NCI-H1436 treated with DMSO at 0.1 percent for 48 hours (cell line): ENCODE measurements around the gene ZBTB47.

Source experiments
- DNase-seq: peaks from one replicate; lab custom pipeline; 2025; lab: John Stamatoyannopoulos, UW

ZBTB47 gene

DNA sequence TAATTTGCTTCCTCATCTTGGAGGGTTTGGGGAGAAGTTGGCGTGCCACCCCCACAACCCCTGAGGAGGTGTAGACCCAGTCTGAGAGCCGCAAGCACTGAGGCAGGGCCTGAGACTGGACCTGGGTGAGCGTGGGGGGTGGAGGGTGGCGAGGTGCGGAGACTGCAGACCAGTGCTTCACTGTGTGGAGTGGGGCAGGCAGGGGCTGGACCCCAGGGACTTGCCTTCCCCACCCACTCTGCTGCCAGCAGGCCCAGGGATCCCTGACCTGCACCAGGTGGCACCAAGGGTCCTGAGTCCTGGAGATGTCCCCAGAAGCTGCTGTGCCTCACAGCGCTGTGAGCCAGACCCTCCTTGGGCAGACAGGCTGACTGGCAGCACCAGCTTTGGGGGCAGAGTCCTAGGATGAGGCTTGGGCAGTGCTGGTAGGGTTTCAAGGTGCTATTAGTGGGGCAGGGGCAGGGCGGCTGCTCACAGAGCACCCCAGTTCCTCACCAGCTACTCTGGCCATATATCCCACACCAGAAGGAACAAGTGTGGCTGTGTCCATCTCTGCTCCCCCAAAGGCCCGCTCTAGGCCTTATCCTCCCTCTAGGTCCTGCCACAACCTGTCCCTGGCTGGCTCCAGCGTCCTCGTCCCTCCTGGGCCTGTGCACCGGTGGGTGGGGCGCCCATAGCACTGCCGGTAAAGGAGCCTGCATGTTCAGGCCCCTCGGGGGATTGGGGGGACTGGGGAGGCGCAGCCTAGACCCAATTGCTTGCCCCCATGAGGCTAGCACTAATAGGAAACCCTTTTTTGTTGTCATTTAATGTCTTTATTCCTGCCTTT, 11.8 kb downstream of the ZBTB47 start:
- no peak for DNase-seq

DNA sequence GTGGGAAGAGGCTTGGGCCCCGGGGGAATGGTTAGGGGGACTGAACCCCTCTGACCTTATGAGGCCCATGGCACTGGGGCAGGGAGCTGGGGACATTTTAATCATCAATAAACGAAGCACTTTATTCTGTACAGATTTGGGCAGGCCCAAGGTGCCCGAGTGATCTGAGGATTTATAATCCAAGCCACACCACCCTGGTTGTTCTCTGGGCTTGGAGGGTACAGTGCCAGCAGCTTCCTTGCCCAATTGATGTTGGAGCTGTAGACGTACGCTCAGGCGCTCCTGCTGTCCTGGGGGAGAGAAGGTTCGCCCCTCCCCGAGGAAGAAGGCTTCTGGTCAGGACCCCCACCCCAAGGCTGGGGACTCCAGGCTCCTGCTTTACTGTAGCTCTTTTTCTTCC, 12.5 kb downstream of the ZBTB47 start:
- DNase-seq, result no peak

DNA sequence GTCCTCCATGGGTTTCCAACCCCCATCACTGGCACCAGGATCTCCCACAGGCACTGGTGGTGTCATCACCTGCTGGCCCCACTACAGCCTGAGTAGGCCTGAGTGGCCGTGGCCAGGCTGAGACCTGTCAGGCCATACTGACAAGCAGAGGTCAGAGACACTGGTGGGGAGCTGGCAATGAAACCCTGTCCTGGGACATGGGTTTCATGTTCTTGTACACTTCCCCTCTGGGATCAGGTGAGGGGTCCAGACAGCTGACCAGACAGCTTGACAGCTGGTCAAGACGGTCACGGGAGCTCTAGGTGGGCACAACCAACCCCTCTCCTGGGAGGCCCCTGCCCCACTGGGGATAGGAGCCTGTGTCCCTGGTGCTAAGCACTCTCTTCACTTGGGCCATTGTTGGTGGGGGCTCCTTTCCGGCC, 13.1 kb downstream of the ZBTB47 start:
- DNase-seq, result no peak

DNA sequence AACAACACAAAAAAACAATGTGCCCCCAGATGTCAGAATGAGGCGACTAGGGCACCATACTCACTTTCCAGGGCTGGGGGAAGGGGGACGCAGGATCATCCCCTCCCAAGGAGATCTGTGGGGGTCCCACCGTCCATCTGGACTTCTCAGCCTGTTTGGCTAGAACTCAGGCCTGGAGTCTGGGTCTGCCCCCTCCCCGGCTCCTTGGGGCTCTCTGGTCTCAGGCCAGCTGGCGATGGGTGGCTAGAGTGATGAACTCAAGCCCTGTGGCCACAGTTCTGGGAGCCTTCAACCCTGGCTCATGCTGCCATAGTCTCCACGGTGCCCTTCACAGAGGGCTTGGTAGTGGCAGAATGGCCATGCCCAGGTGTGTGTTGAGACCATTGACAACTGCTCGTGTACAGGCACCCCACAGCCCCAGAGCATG, 13.6 kb downstream of the ZBTB47 start:
- no peak for DNase-seq

DNA sequence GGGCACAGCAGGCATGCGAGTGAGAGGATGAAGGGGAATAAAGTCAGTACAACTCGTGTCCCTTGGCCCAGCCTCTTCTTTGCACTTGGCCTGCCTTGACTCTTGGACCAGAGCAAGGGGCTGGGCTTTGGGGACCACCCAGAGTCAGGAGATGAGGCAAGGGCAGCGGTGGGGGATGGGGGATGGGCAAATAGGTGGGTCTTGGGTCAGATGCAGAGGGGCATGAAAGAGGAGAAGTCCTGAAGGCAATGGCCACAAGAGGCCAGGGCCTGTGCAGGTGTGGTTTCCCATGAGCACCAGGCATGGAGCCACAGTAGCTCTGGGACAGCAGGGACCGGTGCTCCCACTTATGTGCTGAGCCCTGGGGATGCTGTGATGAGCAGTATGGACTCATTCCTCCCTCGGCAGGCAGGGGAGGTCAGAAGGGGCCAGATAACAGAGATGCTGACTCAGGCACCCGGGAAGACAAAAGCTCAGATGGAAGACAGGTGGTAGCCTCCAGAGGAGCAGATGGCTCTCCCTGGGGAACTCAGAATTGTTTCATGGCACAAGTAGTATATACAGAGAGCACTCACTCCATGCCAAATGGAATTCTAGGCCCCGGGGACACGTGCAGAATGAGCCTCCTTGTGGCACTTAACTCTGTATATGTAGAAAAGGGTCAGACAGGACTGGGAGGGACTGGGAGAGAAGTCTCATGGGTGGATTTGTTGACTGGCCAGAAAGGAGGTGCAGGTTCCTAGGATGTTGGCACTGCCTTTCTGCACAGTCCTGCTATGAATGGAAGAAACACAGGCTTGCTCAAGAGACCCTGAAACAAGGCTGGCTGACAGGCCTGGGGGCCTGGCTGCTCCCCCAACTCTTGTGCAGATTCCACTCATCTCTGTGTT, 14.3 kb downstream of the ZBTB47 start:
- no peak for DNase-seq

DNA sequence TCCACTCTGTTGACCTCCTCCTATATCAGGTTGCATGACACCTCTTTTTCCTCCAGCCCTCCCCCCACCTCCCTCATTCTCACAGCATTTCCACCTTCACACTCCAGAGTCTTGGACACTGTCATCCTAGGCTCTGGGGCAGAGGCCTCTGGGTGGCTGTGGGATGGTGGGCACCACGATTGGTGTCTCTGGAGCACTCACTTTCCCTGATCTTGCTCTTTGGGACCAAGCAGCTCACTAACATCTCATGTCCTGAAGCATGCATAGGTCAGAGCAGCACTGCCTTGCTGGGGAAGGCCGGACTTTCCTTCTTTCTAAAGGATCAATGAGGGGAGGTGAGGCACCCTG, 14.9 kb downstream of the ZBTB47 start:
- no peak for DNase-seq

DNA sequence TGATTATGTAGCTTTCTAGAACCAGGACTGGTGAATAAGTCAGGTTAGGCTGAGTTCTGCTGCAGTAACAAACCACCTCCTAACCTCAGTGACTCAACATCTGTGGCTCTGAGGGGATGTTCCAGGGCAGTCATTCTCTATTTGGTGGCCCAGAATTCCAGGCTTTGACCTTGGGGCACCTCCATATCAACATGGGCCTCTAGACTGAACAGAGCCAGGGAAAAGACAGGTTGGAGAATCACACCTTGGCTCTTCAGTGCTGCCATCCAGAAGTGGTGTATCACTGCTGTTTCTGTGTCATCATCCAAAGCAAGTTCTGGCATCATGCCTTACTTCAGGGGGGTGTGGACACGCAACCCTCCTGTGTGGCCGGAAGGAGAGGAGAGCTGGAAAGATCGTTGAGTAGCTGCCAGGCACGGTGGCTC, 15.3 kb downstream of the ZBTB47 start:
- no peak for DNase-seq

DNA sequence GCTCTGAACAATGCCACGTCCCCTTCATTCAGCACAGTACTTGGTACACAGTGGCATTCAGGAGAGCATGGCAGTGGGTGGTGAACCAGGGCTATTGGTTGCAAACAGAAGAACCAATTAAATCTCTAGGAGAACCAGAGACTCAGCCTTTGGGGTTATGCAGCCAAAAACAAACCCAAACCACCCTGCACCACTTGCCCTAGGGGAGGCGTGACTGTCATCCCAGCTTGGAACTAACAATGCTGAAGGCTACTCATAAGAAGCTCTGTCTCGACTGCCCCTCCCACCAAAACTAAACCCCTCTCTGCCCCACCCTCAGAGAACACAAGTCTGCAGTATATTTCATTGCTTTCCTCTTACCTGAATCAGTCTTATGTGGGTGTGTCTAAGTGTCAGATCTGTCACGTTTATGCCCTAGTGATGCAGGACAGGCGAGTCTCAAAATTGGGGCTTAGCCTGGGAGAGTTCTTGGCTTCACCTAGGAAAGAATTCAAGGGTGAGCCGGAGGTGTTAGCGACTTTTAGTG, 16.6 kb downstream of the ZBTB47 start:
- DNase-seq, result no peak

DNA sequence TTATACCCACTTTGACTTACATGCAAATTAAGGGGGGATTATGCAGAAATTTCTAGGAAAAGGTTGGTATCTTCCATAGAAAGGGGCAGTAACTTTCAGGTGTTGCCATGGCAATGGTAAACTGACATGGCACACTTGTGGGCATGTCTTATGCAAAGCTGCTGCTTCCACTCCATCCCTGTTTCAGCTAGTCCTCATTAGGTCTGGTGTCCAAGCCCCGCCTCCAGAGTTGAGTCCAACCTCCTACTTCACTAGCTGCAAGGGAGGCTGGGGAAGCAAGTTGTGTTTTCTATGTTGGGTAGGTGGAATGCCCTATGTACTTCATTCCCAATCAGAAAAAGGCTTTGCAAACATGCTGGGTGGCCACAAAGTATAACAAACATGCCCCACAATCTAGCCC, 17.2 kb downstream of the ZBTB47 start:
- DNase-seq, result no peak

GRCh38 chr3:42672515-42672914, 19.0 kb downstream of the ZBTB47 start:
- no peak for DNase-seq

GRCh38 chr3:42673082-42673481, 19.6 kb downstream of the ZBTB47 start:
- no peak for DNase-seq

DNA sequence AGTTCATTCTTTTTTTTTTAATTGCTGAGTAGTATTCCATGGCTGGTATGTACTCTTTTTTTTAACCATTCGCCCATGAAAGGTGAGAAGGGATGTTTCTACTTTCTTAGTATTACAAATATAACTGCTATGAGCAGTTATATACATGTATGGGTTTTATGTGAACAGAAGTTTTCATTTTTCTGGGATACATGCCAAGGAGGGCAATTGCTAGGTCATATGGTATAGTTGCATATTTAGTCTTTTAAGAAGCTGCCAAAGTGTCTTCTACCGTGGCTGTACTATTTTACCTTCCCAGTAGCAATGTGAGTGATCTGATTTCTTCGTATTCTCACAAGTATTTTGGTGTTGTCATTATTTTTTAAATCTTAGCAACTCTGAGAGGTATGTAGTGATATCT, 20.6 kb downstream of the ZBTB47 start:
- DNase-seq, result no peak

DNA sequence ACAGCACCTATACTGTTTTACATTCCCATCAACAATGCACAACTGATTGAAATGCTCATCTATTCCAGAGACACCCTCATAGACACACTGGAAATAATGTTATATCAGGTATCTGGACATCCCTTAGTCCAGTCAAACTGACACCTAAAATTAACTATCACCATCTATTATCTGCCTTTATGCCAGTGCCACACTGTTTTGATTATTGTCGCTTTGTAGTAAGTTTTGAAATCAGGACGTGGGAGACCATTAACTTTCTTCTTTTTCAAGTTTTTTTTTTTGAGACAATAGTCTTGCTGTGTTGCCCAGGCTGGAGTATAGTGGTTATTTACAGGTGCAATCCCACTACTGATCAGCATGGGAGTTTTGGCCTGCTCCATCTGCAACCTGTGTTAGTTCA, 22.4 kb downstream of the ZBTB47 start:
- no peak for DNase-seq

DNA sequence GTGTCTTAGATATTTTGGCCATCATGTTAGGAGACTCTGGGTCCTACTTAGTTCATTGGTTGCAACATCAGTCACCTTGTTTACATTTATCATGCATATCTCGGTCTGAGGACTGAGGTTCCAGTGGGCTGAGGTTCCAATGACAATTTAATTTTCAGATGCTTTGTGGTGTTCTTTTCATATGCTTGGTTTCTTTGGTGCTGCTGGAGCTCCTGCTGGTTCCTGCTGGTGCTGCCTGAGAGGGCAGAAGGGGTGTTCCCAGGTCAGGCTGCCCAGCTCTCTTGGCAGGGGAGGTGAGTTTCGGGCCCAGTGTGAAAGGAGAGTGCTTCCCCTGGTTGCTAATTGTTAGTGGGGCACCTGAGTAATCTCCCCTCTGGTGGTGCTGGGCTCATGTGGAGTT, 24.9 kb downstream of the ZBTB47 start:
- DNase-seq, result no peak

GRCh38 chr3:42680271-42680670, 26.8 kb downstream of the ZBTB47 start:
- no peak for DNase-seq

- DNase-seq, result no peak
Observed at GRCh38 chr3:42680806-42681205, 27.3 kb downstream of the ZBTB47 start.

DNA sequence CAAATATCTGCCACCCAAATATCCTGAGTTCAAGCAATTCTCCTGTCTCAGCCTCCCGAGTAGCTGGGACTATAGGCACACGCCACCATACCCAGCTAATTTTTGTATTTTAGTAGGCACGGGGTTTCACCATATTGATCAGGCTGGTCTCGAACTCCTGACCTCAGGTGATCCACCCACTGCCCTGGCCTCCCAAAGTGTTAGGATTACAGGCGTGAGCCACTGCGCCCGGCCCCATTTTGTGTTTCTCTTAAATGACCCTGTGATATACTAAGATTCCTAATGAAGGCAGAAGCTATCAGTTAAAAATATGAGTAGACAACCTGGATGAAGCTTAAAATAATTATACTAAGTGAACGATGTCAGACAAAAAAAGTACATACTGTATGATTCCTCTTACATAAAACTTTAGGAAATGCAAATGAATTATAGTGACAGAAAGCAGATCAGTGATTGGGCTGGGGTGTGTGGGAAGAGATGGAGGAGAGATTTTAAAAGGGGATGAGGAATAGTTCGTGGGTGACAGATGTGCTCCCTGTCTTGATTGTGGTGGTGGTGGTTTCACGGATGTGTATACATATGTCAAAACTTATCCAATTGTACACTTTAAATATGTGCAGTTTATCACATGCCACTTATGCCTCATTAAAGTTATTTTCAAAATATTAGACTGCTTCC, 28.0 kb downstream of the ZBTB47 start:
- no peak for DNase-seq

- DNase-seq, result no peak
Observed at GRCh38 chr3:42682301-42683070, 29.0 kb downstream of the ZBTB47 start.

DNA sequence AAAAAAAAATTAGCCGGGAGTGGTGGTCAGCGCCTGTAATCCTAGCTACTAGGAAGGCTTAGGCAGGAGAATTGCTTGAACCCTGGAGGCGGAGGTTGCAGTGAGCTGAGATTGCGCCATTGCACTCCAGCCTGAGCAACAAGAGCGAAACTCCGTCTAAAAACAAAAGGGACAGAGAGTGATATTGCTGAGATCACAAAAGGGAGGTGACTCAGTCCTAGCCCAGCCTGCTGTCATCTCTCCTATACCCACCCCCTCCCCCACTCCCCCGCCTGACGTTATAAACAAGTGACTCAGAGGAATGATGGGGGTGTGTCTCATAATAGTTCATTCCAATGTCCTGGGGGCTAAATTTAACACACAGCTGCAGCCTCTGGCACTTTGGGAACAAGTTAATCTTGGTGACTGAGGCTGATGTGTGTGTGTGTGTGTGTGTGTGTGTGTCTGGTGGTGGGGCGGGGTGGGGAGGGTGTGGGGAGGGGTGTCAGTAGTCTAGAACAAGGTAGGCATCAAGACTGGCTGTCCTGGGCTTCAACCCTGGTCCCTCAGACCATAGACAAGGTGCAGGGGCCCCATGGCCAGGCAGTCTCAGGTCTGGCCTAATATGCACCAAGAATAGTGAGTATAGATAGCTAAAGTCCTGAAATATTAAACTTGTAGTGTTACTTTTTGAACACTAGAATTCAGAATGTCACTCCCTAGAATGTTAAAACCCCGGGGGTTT, 30.5 kb downstream of the ZBTB47 start:
- no peak for DNase-seq

GRCh38 chr3:42684632-42685362, 31.3 kb downstream of the ZBTB47 start:
- DNase-seq, result no peak
